GM20431 (cell line): Measurements from ENCODE around the gene ILKAP.

Experiments
- in situ Hi-C: fragments of 300-500 bp; cut with MseI, MboI; formaldehyde crosslinking; loops from one replicate; pipeline ENCODE4 v1.15.0; 2020; ENCODE audit warnings: low sequenced_read_pairs; ENCODE audit not compliant: unreplicated experiment

ILKAP gene, protein sequence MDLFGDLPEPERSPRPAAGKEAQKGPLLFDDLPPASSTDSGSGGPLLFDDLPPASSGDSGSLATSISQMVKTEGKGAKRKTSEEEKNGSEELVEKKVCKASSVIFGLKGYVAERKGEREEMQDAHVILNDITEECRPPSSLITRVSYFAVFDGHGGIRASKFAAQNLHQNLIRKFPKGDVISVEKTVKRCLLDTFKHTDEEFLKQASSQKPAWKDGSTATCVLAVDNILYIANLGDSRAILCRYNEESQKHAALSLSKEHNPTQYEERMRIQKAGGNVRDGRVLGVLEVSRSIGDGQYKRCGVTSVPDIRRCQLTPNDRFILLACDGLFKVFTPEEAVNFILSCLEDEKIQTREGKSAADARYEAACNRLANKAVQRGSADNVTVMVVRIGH

GRCh38 chr2:238203094-238203972 is at the start of gene ILKAP:
Gene ILKAP, minus strand, starts transcription at chr2:238203695. Its CDS starts 142 bp downstream, at chr2:238203553.
- in situ Hi-C loops, result no loop called here

DNA sequence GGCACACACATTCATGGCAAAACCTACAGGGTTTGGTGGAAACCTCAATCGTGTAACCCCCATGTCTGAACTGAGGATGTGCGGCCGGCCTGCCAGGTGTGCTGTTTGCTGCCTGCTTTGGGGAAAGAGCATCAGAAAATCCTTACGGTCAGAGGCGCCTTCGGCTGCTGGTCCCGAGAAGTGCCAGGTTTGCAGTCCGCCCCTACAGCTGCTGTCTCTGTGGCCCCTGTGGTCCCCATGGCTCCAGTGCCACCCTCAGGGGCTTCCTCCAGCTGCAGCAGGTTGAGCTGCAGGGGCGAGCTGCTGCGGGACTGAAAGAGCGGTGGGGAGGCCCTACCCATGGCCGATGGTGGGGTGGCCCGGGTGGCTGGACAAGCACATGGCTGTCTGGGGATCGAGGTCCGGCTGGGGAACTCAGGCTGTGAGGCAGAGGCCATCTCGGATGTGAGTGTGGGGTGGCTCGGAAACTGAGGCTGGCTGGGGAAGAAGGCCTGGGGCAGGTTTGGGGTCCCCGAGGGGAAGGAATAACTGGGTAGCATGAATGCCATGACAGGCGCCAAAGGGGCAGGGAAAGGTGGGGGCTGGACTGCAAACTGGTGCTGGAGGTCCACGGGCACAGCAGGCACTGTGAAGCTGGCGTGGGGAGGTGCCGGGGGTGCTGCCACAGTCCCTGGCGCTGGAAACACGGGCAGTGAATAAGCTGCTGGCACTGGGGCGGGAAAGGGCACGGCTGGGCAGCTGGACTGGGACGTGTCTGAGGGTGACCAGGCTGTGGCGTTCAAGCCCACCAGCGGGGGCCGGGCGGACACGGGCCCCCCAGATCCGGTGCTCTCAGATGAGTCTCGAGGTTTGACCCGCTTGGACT is 49.5 kb upstream of the ILKAP start:
- in situ Hi-C loops, result no loop called here

DNA sequence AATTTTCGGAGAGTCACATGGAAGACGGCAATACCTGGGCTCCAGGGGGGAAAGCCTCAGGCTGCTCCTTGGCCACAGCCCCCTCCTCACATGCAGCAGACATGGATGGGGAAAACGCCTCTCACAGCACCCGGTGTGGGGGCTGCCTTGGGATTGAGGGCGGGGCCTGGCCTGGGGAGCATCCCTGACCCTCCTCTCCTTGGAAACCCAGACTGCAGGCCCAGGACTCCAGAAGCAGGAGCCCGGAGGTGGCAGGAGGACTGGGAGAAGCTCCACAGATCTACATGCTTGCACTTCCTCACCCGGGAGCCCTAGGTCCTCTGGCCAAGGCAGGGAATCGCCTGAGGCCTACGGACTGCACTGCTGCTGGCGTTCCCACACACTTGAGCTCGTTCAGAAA is 48.5 kb upstream of the ILKAP start:
- in situ Hi-C loops, result no loop called here

- in situ Hi-C loops, result no loop called here
These were observed 47.8 kb upstream of the ILKAP start for GRCh38 chr2:238251331-238251730.

GRCh38 chr2:238250896-238251295 is 47.4 kb upstream of the ILKAP start:
- in situ Hi-C loops, result no loop called here

DNA sequence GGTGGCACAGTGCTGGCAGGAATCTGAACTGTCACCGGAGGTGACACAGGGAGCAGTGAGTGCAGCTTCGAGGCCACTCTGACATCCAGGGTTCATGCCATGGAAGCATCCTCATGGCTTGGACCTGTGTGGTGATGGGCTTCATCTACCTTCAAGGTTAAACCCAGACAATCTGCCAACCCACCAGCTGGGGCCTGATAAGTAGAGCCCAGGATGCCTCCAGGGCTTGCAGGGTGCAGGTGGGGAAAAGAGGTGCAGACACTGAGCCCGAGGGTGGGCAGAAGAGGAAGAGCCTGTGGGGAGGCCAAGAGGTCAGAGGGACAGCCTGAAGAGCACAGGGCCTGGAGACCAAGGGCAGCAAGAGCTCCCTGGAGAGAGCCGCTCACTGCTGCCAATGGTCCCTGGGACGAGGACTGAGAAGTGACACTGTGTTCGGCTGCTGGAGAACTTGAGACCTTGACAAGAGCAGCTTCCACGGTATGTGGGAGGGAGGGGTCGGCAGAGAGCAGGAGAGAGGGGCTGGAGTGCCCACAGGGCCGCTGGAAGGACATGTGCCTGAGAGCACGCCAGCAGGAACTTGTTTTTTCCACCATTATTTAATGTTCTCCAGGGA is 44.5 kb upstream of the ILKAP start:
- in situ Hi-C loops, result no loop called here

GRCh38 chr2:238247002-238247822 is 43.7 kb upstream of the ILKAP start:
- in situ Hi-C loops, result no loop called here

DNA sequence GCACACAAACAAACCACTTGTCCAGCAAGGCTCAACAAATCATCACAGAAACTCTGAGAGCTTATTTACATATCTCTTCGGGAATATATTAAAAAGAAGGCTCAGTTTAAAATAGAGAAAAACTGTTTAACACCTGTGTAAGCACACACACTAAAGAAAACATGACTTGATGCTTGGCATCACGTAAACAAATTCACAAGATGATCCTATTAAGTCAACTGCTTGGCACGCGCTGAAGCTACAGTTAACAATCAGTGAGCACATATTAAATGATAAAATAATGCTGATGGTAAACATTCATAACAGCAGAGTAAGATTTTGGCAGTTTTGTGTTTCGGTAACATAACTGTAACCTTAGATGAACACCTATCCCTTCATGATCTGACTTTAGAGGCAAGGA is 40.7 kb upstream of the ILKAP start:
- in situ Hi-C loops, result no loop called here

- in situ Hi-C loops, result no loop called here
These were observed 40.1 kb upstream of the ILKAP start for GRCh38 chr2:238243496-238244076.

- in situ Hi-C loops, result no loop called here
These were observed 39.4 kb upstream of the ILKAP start for GRCh38 chr2:238242731-238243495.

- in situ Hi-C loops, result no loop called here
These were observed 38.5 kb upstream of the ILKAP start for GRCh38 chr2:238241970-238242369.

- in situ Hi-C loops, result no loop called here
These were observed 37.5 kb upstream of the ILKAP start for GRCh38 chr2:238240757-238241711.

- in situ Hi-C loops, result no loop called here
These were observed 36.6 kb upstream of the ILKAP start, which contains the start of gene HES6 for GRCh38 chr2:238239863-238240756. Gene HES6, minus strand, starts transcription at chr2:238240038. Its CDS starts 133 bp downstream, at chr2:238239905.

DNA sequence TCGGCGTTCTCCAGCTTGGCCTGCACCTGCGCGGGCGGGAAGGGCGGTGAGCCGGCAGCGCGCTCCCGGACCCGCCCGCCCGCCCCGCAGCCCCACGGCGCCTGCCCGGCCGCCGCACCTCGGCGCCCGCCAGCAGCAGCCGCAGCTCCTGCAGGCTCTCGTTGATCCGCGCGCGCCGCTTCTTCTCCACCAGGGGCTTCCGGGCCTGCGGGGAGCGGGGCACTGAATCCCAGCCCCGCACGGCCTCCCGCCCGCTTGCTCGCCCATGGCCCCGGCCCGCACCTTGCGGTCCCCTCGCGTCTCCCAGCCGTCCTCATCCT is 36.0 kb upstream of the ILKAP start:
- in situ Hi-C loops, result no loop called here

- in situ Hi-C loops, result no loop called here
These were observed 35.5 kb upstream of the ILKAP start for GRCh38 chr2:238238766-238239542.
